ENCODE measurements around the gene RPS18. TPM values are rescaled to one million over a fixed set of nuclear protein-coding genes. Genes with fewer than 3 reads are reported as not detected.

The RPS18 gene
- total and polyA plus RNA-seq, 2 of the 13 experiments (the other 11 are each of a cell fraction or from before 2014, with no cell fraction given), result 3,896 to 5,806 TPM

DNA sequence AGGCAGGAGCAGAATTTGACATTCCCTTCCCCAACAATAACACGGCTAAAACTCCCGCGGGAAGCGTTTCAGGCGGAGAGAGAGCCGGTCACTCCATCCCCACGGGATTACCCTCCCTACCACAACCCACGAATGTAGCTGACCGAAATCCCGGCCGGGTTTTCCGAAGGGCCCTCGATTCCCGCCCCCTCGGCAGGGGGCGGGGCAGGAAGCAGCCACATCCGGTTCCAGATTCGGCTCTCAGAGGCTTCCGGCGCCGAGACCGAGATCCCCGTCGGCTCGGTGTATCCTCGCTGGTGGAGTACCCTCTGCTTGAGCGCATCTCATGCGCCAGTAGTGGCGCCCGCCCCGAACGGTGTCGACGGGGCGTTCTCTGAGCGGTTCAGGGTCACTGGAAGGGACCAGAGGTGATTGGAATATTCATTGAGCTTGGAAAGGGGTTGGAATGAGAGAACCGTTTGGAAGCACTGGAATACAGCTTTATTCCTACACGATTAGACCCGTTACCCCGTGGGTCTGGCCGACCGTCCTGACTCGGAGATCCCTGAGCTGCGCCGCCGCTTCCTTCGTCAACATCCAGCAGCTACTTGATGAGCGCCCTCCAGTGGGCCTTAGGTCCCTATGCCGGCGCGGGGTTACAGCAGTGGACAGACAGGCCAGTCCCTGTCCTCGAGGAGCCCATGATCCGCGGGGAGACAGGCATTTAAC, 27.5 kb downstream of the RPS18 start (continued):
- TF ChIP-seq, protein P1, sequence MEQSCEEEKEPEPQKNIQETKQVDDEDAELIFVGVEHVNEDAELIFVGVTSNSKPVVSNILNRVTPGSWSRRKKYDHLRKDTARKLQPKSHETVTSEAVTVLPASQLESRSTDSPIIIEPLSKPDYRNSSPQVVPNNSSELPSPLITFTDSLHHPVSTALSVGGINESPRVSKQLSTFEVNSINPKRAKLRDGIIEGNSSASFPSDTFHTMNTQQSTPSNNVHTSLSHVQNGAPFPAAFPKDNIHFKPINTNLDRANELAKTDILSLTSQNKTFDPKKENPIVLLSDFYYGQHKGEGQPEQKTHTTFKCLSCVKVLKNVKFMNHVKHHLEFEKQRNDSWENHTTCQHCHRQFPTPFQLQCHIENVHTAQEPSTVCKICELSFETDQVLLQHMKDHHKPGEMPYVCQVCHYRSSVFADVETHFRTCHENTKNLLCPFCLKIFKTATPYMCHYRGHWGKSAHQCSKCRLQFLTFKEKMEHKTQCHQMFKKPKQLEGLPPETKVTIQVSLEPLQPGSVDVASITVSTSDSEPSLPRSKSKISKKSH (CRISPR knock-in tag; IDR thresholded peaks at IDR 0.05; ENCODE audit: borderline replicate concordance), result peak; percentile 75
- TF ChIP-seq ZNF563 (CRISPR knock-in tag; IDR thresholded peaks at IDR 0.05) (peak; percentile 45; the same call in 1 of the 2 replicates), GTF3A (CRISPR knock-in tag; conservative IDR thresholded peaks at IDR 0.05) (peak; percentile 61; the same call in 1 of the 2 replicates), NFYB (CRISPR knock-in tag; IDR thresholded peaks at IDR 0.05) (peak; percentile 47), ZMAT3 (CRISPR knock-in tag; conservative IDR thresholded peaks at IDR 0.05) (peak; percentile 97; the same call in 1 of the 2 replicates), ZFP90 (CRISPR knock-in tag; IDR thresholded peaks at IDR 0.05; ENCODE audit: borderline replicate concordance) (no peak), TP53 (CRISPR knock-in tag; conservative IDR thresholded peaks at IDR 0.05) (peak; percentile 65; the same call in 1 of the 2 replicates), REXO4 (CRISPR knock-in tag; IDR thresholded peaks at IDR 0.05; ENCODE audit: borderline replicate concordance) (no peak; the same call in 1 of the 2 replicates), ZNF124 (CRISPR knock-in tag; IDR thresholded peaks at IDR 0.05) (peak; percentile 84), ZNF761 (CRISPR knock-in tag; conservative IDR thresholded peaks at IDR 0.05) (peak; percentile 88), ZNF143 (CRISPR knock-in tag; IDR thresholded peaks at IDR 0.05) (peak; percentile 67; the same call in 1 of the 2 replicates), ZNF766 (CRISPR knock-in tag; IDR thresholded peaks at IDR 0.05; ENCODE audit: borderline replicate concordance) (peak; percentile 51; the same call in 1 of the 2 replicates), ZNF879 (CRISPR knock-in tag; IDR thresholded peaks at IDR 0.05) (peak; percentile 89), ZNF260 (CRISPR knock-in tag; IDR thresholded peaks at IDR 0.05; ENCODE audit: borderline replicate concordance, low read depth) (no peak), CHCHD3 (CRISPR knock-in tag; IDR thresholded peaks at IDR 0.05) (no peak; the same call in 1 of the 2 replicates), GPBP1L1 (CRISPR knock-in tag; IDR thresholded peaks at IDR 0.05) (no peak), ZNF274 (CRISPR knock-in tag; IDR thresholded peaks at IDR 0.05) (peak; percentile 94), GATAD2A (CRISPR knock-in tag; IDR thresholded peaks at IDR 0.05) (peak; percentile 68; the same call in 1 of the 2 replicates), ZNF615 (CRISPR knock-in tag; IDR thresholded peaks at IDR 0.05; ENCODE audit: borderline replicate concordance) (peak; percentile 95), XRCC5 (optimal IDR thresholded peaks at IDR 0.05; ENCODE audit: low read length) (peak; percentile 88)
- TF ChIP-seq, protein P2, sequence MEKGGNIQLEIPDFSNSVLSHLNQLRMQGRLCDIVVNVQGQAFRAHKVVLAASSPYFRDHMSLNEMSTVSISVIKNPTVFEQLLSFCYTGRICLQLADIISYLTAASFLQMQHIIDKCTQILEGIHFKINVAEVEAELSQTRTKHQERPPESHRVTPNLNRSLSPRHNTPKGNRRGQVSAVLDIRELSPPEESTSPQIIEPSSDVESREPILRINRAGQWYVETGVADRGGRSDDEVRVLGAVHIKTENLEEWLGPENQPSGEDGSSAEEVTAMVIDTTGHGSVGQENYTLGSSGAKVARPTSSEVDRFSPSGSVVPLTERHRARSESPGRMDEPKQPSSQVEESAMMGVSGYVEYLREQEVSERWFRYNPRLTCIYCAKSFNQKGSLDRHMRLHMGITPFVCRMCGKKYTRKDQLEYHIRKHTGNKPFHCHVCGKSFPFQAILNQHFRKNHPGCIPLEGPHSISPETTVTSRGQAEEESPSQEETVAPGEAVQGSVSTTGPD (CRISPR knock-in tag; IDR thresholded peaks at IDR 0.05), result peak; percentile 60; the same call in 1 of the 2 replicates
- TF ChIP-seq, protein P3, sequence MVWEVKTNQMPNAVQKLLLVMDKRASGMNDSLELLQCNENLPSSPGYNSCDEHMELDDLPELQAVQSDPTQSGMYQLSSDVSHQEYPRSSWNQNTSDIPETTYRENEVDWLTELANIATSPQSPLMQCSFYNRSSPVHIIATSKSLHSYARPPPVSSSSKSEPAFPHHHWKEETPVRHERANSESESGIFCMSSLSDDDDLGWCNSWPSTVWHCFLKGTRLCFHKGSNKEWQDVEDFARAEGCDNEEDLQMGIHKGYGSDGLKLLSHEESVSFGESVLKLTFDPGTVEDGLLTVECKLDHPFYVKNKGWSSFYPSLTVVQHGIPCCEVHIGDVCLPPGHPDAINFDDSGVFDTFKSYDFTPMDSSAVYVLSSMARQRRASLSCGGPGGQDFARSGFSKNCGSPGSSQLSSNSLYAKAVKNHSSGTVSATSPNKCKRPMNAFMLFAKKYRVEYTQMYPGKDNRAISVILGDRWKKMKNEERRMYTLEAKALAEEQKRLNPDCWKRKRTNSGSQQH (CRISPR knock-in tag; IDR thresholded peaks at IDR 0.05; ENCODE audit: low read depth), result peak; percentile 76; the same call in 1 of the 2 replicates
- TF ChIP-seq, protein P4, sequence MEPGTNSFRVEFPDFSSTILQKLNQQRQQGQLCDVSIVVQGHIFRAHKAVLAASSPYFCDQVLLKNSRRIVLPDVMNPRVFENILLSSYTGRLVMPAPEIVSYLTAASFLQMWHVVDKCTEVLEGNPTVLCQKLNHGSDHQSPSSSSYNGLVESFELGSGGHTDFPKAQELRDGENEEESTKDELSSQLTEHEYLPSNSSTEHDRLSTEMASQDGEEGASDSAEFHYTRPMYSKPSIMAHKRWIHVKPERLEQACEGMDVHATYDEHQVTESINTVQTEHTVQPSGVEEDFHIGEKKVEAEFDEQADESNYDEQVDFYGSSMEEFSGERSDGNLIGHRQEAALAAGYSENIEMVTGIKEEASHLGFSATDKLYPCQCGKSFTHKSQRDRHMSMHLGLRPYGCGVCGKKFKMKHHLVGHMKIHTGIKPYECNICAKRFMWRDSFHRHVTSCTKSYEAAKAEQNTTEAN (CRISPR knock-in tag; conservative IDR thresholded peaks at IDR 0.05), result no peak

All from HepG2 (cell line).